Parathyroid adenoma (tissue), 2 donors: ENCODE results near the gene GAPDH.

Experiments
- H2AFZ ChIP-seq: fragments of 300-600 bp; sonication (generic); one replicate; pipeline ENCODE4 v1.7.0; 2017; ENCODE audit warnings: antibody characterized with exemption, mild to moderate bottlenecking
- H3K27ac ChIP-seq: fragments of 300-600 bp; sonication (generic); one replicate; pipeline ENCODE4 v1.7.0; 2017
- H3K27me3 ChIP-seq: fragments of 300-600 bp; sonication (generic); one replicate; pipeline ENCODE4 v1.7.0; 2017; ENCODE audit warnings: low read length; ENCODE audit not compliant: control insufficient read depth, insufficient read depth
- H3K36me3 ChIP-seq: fragments of 300-600 bp; sonication (generic); one replicate; pipeline ENCODE4 v1.7.0; 2017; ENCODE audit warnings: low read length; ENCODE audit not compliant: control insufficient read depth, insufficient read depth
- H3K4me1 ChIP-seq: fragments of 300-600 bp; sonication (generic); one replicate; pipeline ENCODE4 v1.7.0; 2017; ENCODE audit warnings: control low read depth
- H3K4me2 ChIP-seq: fragments of 300-600 bp; sonication (generic); one replicate; pipeline ENCODE4 v1.7.0; 2017; ENCODE audit warnings: low read length
- H3K4me3 ChIP-seq: fragments of 300-600 bp; sonication (generic); one replicate; pipeline ENCODE4 v1.7.0; 2017; ENCODE audit warnings: low read depth, low read length
- H3K79me2 ChIP-seq: fragments of 300-600 bp; sonication (generic); one replicate; pipeline ENCODE4 v1.7.0; 2017; ENCODE audit warnings: control low read depth
- H3K9ac ChIP-seq: fragments of 300-600 bp; sonication (generic); one replicate; pipeline ENCODE4 v1.7.0; 2017; ENCODE audit warnings: mild to moderate bottlenecking
- H3K9me3 ChIP-seq: fragments of 300-600 bp; sonication (generic); one replicate; pipeline ENCODE4 v1.7.0; 2017; ENCODE audit warnings: low read length; ENCODE audit not compliant: control insufficient read depth
- TF ChIP-seq, protein P1 (sequence below): fragments of 300-600 bp; sonication (generic); IDR thresholded peaks from one replicate; pipeline ENCODE4 v1.7.0; 2017; ENCODE audit warnings: antibody characterized with exemption, mild to moderate bottlenecking
- donor health status: primary hyperparathyroidism.

GAPDH gene

DNA sequence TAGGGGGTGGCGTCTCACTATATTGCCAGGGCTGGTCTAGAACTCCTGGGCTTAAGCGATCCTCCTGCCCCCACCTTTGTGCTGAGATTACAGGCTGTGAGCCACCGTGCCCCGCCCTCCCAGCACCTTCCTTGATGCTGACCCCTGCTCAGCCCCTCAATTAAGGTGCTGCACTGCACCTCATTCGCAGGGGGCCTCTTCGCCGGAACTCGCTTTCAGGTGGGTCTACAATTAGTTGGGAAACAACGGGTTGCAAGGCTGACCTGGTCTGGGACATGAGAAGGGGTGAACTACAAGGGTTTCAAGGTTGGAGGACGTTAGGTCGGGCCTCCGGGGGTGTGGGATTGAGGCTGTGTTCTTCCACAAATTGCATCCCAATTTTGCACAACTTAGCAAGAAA lies 35.0 kb downstream of the GAPDH start:
- no peak overlapping the region for H3K27ac ChIP-seq
- H3K4me3 ChIP-seq = no peak overlapping the region
- TF ChIP-seq, protein P1, sequence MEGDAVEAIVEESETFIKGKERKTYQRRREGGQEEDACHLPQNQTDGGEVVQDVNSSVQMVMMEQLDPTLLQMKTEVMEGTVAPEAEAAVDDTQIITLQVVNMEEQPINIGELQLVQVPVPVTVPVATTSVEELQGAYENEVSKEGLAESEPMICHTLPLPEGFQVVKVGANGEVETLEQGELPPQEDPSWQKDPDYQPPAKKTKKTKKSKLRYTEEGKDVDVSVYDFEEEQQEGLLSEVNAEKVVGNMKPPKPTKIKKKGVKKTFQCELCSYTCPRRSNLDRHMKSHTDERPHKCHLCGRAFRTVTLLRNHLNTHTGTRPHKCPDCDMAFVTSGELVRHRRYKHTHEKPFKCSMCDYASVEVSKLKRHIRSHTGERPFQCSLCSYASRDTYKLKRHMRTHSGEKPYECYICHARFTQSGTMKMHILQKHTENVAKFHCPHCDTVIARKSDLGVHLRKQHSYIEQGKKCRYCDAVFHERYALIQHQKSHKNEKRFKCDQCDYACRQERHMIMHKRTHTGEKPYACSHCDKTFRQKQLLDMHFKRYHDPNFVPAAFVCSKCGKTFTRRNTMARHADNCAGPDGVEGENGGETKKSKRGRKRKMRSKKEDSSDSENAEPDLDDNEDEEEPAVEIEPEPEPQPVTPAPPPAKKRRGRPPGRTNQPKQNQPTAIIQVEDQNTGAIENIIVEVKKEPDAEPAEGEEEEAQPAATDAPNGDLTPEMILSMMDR = no peak
- H3K9me3 ChIP-seq = no peaks in the 10 kb centered on the region
- H3K36me3 ChIP-seq = no peaks in the 10 kb centered on the region
- H3K79me2 ChIP-seq = no peaks in the 10 kb centered on the region
- H3K4me2 ChIP-seq = no peak overlapping the region
- H2AFZ ChIP-seq = no peak overlapping the region
- H3K9ac ChIP-seq = no peak overlapping the region
- H3K27me3 ChIP-seq = no peaks in the 10 kb centered on the region
- peaks cover 3% of the 10 kb centered on the region for H3K4me1 ChIP-seq

DNA sequence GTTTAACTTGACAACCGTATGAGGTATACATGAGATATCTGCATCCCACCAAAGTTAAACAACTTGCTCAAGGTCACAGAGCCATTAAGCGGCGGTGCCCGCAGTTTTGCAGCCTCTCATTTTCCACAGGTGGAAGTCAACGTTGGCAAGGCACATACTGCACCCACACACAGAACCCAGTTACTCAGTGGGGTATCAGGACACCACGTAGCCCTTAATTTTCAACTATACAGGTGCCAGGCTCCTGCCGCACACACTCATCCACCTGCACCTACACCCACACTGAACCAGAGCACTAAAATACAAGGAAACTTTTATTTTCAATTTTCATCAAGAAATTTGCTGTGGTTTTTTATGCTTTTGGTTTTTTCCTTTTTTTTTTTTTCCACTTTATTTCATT lies 35.5 kb downstream of the GAPDH start:
- Histone ChIP-seq H3K4me1 (peaks cover 3% of the 10 kb centered on the region), H3K9ac (no peak overlapping the region), H3K9me3 (no peaks in the 10 kb centered on the region), H2AFZ (no peak overlapping the region), H3K36me3 (no peaks in the 10 kb centered on the region), H3K79me2 (no peaks in the 10 kb centered on the region), H3K4me2 (no peak overlapping the region), H3K27ac (no peak overlapping the region), H3K4me3 (no peak overlapping the region), H3K27me3 (no peaks in the 10 kb centered on the region)
- TF ChIP-seq, protein P1 = no peak

DNA sequence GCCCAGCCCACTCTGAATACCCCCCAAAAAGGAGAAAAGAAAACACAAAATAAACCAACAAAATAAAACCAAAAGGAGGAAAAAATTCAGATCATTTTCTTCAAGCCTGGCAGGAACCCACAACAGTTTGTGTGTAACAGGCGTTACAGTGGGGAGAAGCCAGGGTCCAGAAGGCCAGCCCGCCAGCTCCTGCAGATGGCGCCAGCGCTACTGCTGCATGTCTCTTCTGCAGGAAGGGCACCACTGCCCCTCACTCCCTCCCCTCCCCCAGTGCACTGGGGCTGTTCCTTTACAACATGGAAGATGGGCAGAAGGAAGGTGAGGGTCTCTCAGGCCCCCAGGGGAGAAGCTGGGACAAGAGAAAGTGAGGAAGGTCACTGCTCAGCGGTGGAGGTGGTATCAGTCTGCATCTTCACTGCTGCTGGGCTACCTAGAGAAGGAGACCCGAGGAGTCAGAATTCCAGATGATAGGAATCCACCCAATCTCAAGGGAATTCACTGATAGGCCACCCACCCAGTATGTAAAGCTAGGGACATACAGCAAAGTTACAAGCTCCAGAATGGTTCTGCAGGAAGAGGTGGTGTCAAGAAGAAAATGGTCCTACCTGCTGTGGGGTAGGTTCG lies 36.1 kb downstream of the GAPDH start:
- peaks cover 3% of the 10 kb centered on the region for H3K4me1 ChIP-seq
- H3K4me2 ChIP-seq = no peak overlapping the region
- H3K4me3 ChIP-seq = no peak overlapping the region
- H3K36me3 ChIP-seq = no peaks in the 10 kb centered on the region
- H3K79me2 ChIP-seq = no peaks in the 10 kb centered on the region
- H3K27ac ChIP-seq = no peak overlapping the region
- no peaks in the 10 kb centered on the region for H3K27me3 ChIP-seq
- no peaks in the 10 kb centered on the region for H3K9me3 ChIP-seq
- no peak overlapping the region for H2AFZ ChIP-seq
- H3K9ac ChIP-seq = no peak overlapping the region
- TF ChIP-seq, protein P1 = no peak

DNA sequence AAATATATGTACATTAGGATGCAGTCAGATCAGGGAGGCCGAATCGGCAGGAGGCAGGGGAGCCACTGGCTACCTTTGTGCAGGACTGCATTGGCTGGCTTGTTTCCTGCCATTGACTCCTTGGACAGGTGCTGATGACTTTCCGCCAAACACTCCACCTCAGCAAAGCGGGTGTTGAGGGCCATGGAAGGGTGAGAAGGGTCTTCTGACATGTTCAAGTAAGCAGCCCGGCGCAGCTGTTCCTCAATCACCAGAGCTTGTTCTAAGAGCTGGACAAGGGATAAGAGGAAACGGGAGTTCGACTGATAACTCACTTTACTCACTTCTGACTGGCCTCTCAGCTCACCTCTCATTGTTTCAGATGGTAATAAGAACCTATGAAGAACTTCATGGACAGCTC lies 38.7 kb downstream of the GAPDH start:
- H3K27me3 ChIP-seq = no peaks in the 10 kb centered on the region
- no peak overlapping the region for H3K4me2 ChIP-seq
- H3K27ac ChIP-seq = no peak overlapping the region
- H3K79me2 ChIP-seq = no peaks in the 10 kb centered on the region
- H3K4me3 ChIP-seq = no peak overlapping the region
- no peaks in the 10 kb centered on the region for H3K4me1 ChIP-seq
- no peaks in the 10 kb centered on the region for H3K36me3 ChIP-seq
- H3K9me3 ChIP-seq = no peaks in the 10 kb centered on the region
- TF ChIP-seq, protein P1 = no peak
- no peak overlapping the region for H3K9ac ChIP-seq
- H2AFZ ChIP-seq = no peak overlapping the region

DNA sequence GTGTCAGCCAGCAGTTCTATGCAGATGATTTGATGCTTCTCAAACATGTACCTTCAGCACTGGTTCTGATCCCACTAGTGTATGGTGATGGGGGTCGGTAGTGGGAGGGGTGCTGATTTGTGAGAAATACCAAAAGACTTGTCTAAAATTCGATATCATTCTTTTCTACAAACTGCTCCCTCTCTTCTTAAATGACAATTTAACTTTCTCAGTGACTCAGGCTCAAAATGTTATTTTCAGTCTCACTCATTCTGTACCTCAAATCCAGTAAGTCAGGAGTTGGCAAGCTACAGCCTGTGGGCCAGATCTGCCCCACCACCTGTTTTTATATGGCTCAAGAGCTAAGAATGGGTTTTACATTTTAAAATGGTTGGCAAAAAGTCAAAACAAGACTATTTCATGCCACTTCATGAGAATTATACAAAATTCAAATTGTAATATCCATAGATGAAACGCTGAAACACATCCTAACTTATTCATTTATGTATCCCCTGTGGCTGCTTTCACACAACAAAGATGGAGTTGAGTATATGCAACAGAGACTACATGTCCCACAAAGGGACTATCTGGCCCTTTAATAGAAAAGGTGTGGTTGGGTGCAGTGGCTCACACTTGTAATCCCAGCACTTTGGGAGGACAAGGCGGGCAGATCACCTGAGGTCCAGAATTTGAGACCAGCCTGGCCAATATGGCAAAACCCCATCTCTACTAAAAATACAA lies 40.4 kb downstream of the GAPDH start:
- H3K4me1 ChIP-seq = no peaks in the 10 kb centered on the region
- no peaks in the 10 kb centered on the region for H3K27me3 ChIP-seq
- no peak overlapping the region for H2AFZ ChIP-seq
- H3K4me3 ChIP-seq = no peak overlapping the region
- TF ChIP-seq, protein P1 = no peak
- H3K79me2 ChIP-seq = no peaks in the 10 kb centered on the region
- H3K9me3 ChIP-seq = no peaks in the 10 kb centered on the region
- no peak overlapping the region for H3K9ac ChIP-seq
- H3K36me3 ChIP-seq = no peaks in the 10 kb centered on the region
- H3K27ac ChIP-seq = no peak overlapping the region
- no peak overlapping the region for H3K4me2 ChIP-seq
